Measurements from ENCODE around the gene RPL15. TPM values are rescaled to one million over a fixed set of nuclear protein-coding genes. Genes with fewer than 3 reads are reported as not detected.

RPL15 gene
- total and polyA plus RNA-seq, 7 donors: 1,530 to 5,073 (median 3,091) TPM

- 56 to 76% methylated on average over 7 of the region's 7 CpGs for WGBS, 2 donors
- Histone ChIP-seq H3K9me3 (no peaks in the 10 kb centered on the region), H3K27ac (peak overlapping the region; percentile 36 to 70 (median 64)), H3K36me3 (peaks cover 0 to 70% (median 9%) of the 10 kb centered on the region in 4 donors), H3K4me3 (no peak overlapping the region), H3K4me1 (peaks cover 0 to 45% (median 32%) of the 10 kb centered on the region in 4 donors), H3K27me3 (no peaks in the 10 kb centered on the region)
- intact Hi-C loops (cut with DNase I): no loop called here
- DNase-seq: no peak
- TF ChIP-seq POLR2A (IDR thresholded peaks at IDR 0.05) (no peak), EP300 (IDR thresholded peaks at IDR 0.05) (peak in 2 of 4 donors; percentile 20 to 68), POLR2AphosphoS5 (IDR thresholded peaks at IDR 0.05) (peak in 3 of 4 donors; percentile 45 to 68 (median 46)), CTCF (IDR thresholded peaks at IDR 0.05) (no peak)
These were observed 42.4 kb downstream of the RPL15 start for GRCh38 chr3:23959135-23959900.

DNA sequence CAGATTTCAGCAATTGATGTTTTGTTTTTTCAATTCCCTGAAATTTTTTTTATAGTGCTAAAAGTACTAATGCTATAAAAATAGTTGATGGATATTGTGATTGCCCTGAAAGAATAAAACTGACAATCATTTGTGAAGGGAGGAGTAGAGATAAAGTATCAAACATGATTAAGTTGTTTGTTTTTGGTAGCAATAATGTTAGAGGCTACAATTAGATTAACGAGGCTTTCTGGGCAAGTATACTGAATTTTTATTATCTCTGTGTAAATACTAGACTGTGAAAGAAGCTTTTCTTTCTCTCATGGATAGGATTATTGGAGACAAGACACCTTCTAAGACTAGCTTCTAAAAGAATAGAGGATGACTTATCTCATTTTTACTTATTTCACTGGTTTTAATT is 43.7 kb downstream of the RPL15 start:
- Histone ChIP-seq H3K27ac (peak overlapping the region in 3 of 4 donors; percentile 62 to 70 (median 66)), H3K4me3 (no peak overlapping the region), H3K9me3 (no peaks in the 10 kb centered on the region), H3K4me1 (peaks cover 0 to 50% (median 33%) of the 10 kb centered on the region in 4 donors), H3K36me3 (peaks cover 0 to 72% (median 7%) of the 10 kb centered on the region in 4 donors), H3K27me3 (no peaks in the 10 kb centered on the region)
- WGBS, 2 donors: 16 to 57% methylated on average over 1 of the region's 1 CpG
- no peak for DNase-seq
- no peak for TF ChIP-seq EP300 (IDR thresholded peaks at IDR 0.05)
- no peak for TF ChIP-seq CTCF (IDR thresholded peaks at IDR 0.05)
- intact Hi-C loops (cut with DNase I): no loop called here

GRCh38 chr3:23961066-23961465 is 44.1 kb downstream of the RPL15 start:
- Histone ChIP-seq H3K4me1 (peaks cover 0 to 55% (median 37%) of the 10 kb centered on the region in 4 donors), H3K4me3 (no peak overlapping the region), H3K27me3 (no peaks in the 10 kb centered on the region), H3K27ac (peak overlapping the region in 3 of 4 donors; percentile 62 to 70 (median 66)), H3K9me3 (no peaks in the 10 kb centered on the region), H3K36me3 (peaks cover 0 to 72% (median 8%) of the 10 kb centered on the region in 4 donors)
- WGBS, 2 donors: 100% methylated on average over 1 of the region's 1 CpG
- DNase-seq: no peak
- TF ChIP-seq POLR2AphosphoS5 (IDR thresholded peaks at IDR 0.05) (no peak), POLR2A (IDR thresholded peaks at IDR 0.05) (no peak), EP300 (IDR thresholded peaks at IDR 0.05) (no peak), CTCF (IDR thresholded peaks at IDR 0.05) (no peak)
- intact Hi-C loops (cut with DNase I): no loop called here

DNA sequence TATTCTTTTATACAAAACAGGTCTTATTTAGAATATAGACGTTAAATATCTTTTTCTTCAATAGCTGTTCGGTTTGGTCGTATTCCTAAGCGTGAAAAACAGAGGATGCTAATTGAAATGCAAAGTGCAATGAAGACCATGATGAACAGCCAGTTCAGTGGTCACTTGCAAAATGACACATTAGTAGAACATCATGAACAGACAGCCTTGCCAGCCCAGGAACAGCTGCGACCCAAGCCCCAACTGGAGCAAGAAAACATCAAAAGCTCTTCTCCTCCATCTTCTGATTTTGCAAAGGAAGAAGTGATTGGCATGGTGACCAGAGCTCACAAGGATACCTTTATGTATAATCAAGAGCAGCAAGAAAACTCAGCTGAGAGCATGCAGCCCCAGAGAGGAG is 45.0 kb downstream of the RPL15 start:
- Histone ChIP-seq H3K9me3 (no peaks in the 10 kb centered on the region), H3K4me3 (no peak overlapping the region), H3K27me3 (no peaks in the 10 kb centered on the region), H3K4me1 (peaks cover 0 to 62% (median 45%) of the 10 kb centered on the region in 4 donors), H3K27ac (peak overlapping the region in 3 of 4 donors; percentile 10 to 70 (median 66)), H3K36me3 (peaks cover 0 to 72% (median 8%) of the 10 kb centered on the region in 4 donors)
- intact Hi-C loops (cut with DNase I): no loop called here
- WGBS, 2 donors: 96 to 97% methylated on average over 5 of the region's 5 CpGs
- no peak for DNase-seq
- no peak for TF ChIP-seq POLR2AphosphoS5 (IDR thresholded peaks at IDR 0.05)
- TF ChIP-seq EP300 (IDR thresholded peaks at IDR 0.05): no peak
- no peak for TF ChIP-seq CTCF (IDR thresholded peaks at IDR 0.05)
- no peak for TF ChIP-seq POLR2A (IDR thresholded peaks at IDR 0.05)

Measured in sigmoid colon (tissue), 7 donors.